Mesendoderm (in vitro differentiated cells): ENCODE results near the gene RCE1.

Experiments used
- DNase-seq: peaks from one replicate; pipeline ENCODE4 v3.0.0; 2013
- H2AK5ac ChIP-seq: 2 replicates; pipeline ENCODE4 v1.6.1; 2013; ENCODE audit warnings: low read length, inconsistent platforms
- H2BK120ac ChIP-seq: 2 replicates; pipeline ENCODE4 v1.6.1; 2013; ENCODE audit warnings: low read depth, mild to moderate bottlenecking, low read length, moderate library complexity, mixed read lengths
- H2BK15ac ChIP-seq: replicated peaks from 2 replicates; pipeline ENCODE4 v1.6.1; 2013; ENCODE audit warnings: low read depth, mild to moderate bottlenecking, moderate library complexity
- H2BK5ac ChIP-seq: 2 replicates; pipeline ENCODE4 v1.6.1; 2013; ENCODE audit warnings: low read length, inconsistent platforms
- H3K18ac ChIP-seq: 2 replicates; pipeline ENCODE4 v1.6.1; 2013; ENCODE audit warnings: mild to moderate bottlenecking, low read length, mixed read lengths
- H3K23ac ChIP-seq: one replicate; pipeline ENCODE4 v1.6.1; 2013; ENCODE audit warnings: low read length
- H3K27ac ChIP-seq: 2 replicates; pipeline ENCODE4 v1.5.1; 2013; ENCODE audit warnings: low read depth, mild to moderate bottlenecking, inconsistent platforms, low read length, moderate library complexity
- H3K27me3 ChIP-seq: 2 replicates; pipeline ENCODE4 v1.6.1; 2013; ENCODE audit warnings: low read length, control low read depth, mild to moderate bottlenecking, inconsistent platforms; ENCODE audit not compliant: insufficient read depth, poor library complexity
- H3K36me3 ChIP-seq: 2 replicates; pipeline ENCODE4 v1.6.1; 2013; ENCODE audit warnings: low read length, inconsistent platforms; ENCODE audit not compliant: control insufficient read depth, insufficient read depth
- H3K4ac ChIP-seq: one replicate; pipeline ENCODE4 v1.6.1; 2013; ENCODE audit warnings: low read depth, mild to moderate bottlenecking, low read length, moderate library complexity
- H3K4me1 ChIP-seq: 2 replicates; pipeline ENCODE4 v1.6.1; 2013; ENCODE audit warnings: low read depth, low read length, inconsistent platforms; ENCODE audit not compliant: control insufficient read depth
- H3K4me2 ChIP-seq: 2 replicates; pipeline ENCODE4 v1.6.1; 2013; ENCODE audit warnings: low read length
- H3K4me3 ChIP-seq: 2 replicates; pipeline ENCODE4 v1.5.1; 2013; ENCODE audit warnings: mild to moderate bottlenecking, low read length
- H3K56ac ChIP-seq: one replicate; pipeline ENCODE4 v1.6.1; 2013; ENCODE audit warnings: low read length
- H3K79me1 ChIP-seq: 2 replicates; pipeline ENCODE4 v1.6.1; 2013; ENCODE audit warnings: low read length, inconsistent platforms
- H3K79me2 ChIP-seq: 2 replicates; pipeline ENCODE4 v1.6.1; 2013; ENCODE audit warnings: mild to moderate bottlenecking, low read length; ENCODE audit not compliant: control insufficient read depth, insufficient read depth
- H3K9ac ChIP-seq: 2 replicates; pipeline ENCODE4 v1.6.1; 2013; ENCODE audit warnings: low read length, inconsistent platforms
- H4K5ac ChIP-seq: one replicate; pipeline ENCODE4 v1.6.1; 2013; ENCODE audit warnings: low read length
- H4K8ac ChIP-seq: one replicate; pipeline ENCODE4 v1.6.1; 2013; ENCODE audit warnings: low read depth, mild to moderate bottlenecking, control low read depth, low read length, moderate library complexity
- WGBS: extraction: QIAGEN DNeasy Blood & Tissue Kit; methylation state at CpG from one replicate; pipeline ENCODE4 v1.1.7; 2013; ENCODE audit warnings: low lambda C conversion rate, missing lambda C conversion rate; ENCODE audit not compliant: insufficient coverage; ENCODE audit errors: extremely low coverage; 5-methylcytosine and 5-hydroxymethylcytosine counted together

Gene RCE1

GRCh38 chr11:66814678-66815077 is 28.6 kb upstream of the RCE1 start:
- Histone ChIP-seq H3K79me1 (no peaks in the 10 kb centered on the region), H3K23ac (no peak overlapping the region), H3K27ac (no peak overlapping the region), H3K27me3 (no peaks in the 10 kb centered on the region), H3K4me1 (no peaks in the 10 kb centered on the region), H3K4me2 (no peak overlapping the region), H3K36me3 (no peaks in the 10 kb centered on the region), H3K9ac (no peak overlapping the region), H2BK120ac (no peak overlapping the region), H3K56ac (no peak overlapping the region), H3K4ac (no peak overlapping the region), H2BK5ac (no peak overlapping the region), H3K18ac (no peak overlapping the region), H3K79me2 (no peaks in the 10 kb centered on the region), H2BK15ac (no peak overlapping the region), H4K5ac (no peak overlapping the region), H2AK5ac (no peak overlapping the region), H4K8ac (no peak overlapping the region), H3K4me3 (no peak overlapping the region)
- DNase-seq, result no peak
- no CpG with 5 or more reads among the region's 5 CpGs for WGBS

GRCh38 chr11:66815646-66816045 is 27.6 kb upstream of the RCE1 start:
- H3K4me1 ChIP-seq, result no peaks in the 10 kb centered on the region
- no peak overlapping the region for H3K4me2 ChIP-seq
- no peaks in the 10 kb centered on the region for H3K79me1 ChIP-seq
- no peaks in the 10 kb centered on the region for H3K79me2 ChIP-seq
- H3K9ac ChIP-seq, result no peak overlapping the region
- no CpG with 5 or more reads among the region's 1 CpG for WGBS
- no peak overlapping the region for H3K18ac ChIP-seq
- no peak overlapping the region for H2BK5ac ChIP-seq
- H2BK120ac ChIP-seq, result no peak overlapping the region
- no peak overlapping the region for H2BK15ac ChIP-seq
- no peak overlapping the region for H3K4me3 ChIP-seq
- H3K36me3 ChIP-seq, result no peaks in the 10 kb centered on the region
- H3K4ac ChIP-seq, result no peak overlapping the region
- no peak overlapping the region for H3K56ac ChIP-seq
- DNase-seq, result no peak
- H4K8ac ChIP-seq, result no peak overlapping the region
- no peaks in the 10 kb centered on the region for H3K27me3 ChIP-seq
- no peak overlapping the region for H2AK5ac ChIP-seq
- H3K23ac ChIP-seq, result no peak overlapping the region
- H3K27ac ChIP-seq, result no peak overlapping the region
- no peak overlapping the region for H4K5ac ChIP-seq

- no peak overlapping the region for H3K56ac ChIP-seq
- H3K27me3 ChIP-seq, result no peaks in the 10 kb centered on the region
- no peak for DNase-seq
- H2BK5ac ChIP-seq, result no peak overlapping the region
- no peak overlapping the region for H2AK5ac ChIP-seq
- H3K27ac ChIP-seq, result peak overlapping the region; percentile 37
- no peak overlapping the region for H3K4me3 ChIP-seq
- H3K79me2 ChIP-seq, result no peaks in the 10 kb centered on the region
- no peak overlapping the region for H3K4ac ChIP-seq
- H2BK120ac ChIP-seq, result no peak overlapping the region
- H3K23ac ChIP-seq, result no peak overlapping the region
- no peak overlapping the region for H2BK15ac ChIP-seq
- H3K79me1 ChIP-seq, result no peaks in the 10 kb centered on the region
- H3K4me1 ChIP-seq, result no peaks in the 10 kb centered on the region
- H4K8ac ChIP-seq, result no peak overlapping the region
- WGBS, result no CpG with 5 or more reads among the region's 3 CpGs
- no peaks in the 10 kb centered on the region for H3K36me3 ChIP-seq
- no peak overlapping the region for H3K9ac ChIP-seq
- H3K18ac ChIP-seq, result no peak overlapping the region
- no peak overlapping the region for H4K5ac ChIP-seq
- no peak overlapping the region for H3K4me2 ChIP-seq
These were observed 24.8 kb upstream of the RCE1 start for GRCh38 chr11:66818231-66818955.

- no peak overlapping the region for H3K4me2 ChIP-seq
- H3K79me1 ChIP-seq, result no peaks in the 10 kb centered on the region
- no peak overlapping the region for H2AK5ac ChIP-seq
- no peaks in the 10 kb centered on the region for H3K79me2 ChIP-seq
- no peaks in the 10 kb centered on the region for H3K27me3 ChIP-seq
- H3K4ac ChIP-seq, result no peak overlapping the region
- no peak overlapping the region for H4K8ac ChIP-seq
- no peak overlapping the region for H2BK120ac ChIP-seq
- H2BK15ac ChIP-seq, result no peak overlapping the region
- H3K23ac ChIP-seq, result no peak overlapping the region
- WGBS, result no CpG with 5 or more reads among the region's 3 CpGs
- no peak overlapping the region for H2BK5ac ChIP-seq
- H3K27ac ChIP-seq, result no peak overlapping the region
- no peak overlapping the region for H4K5ac ChIP-seq
- H3K4me3 ChIP-seq, result no peak overlapping the region
- no peak for DNase-seq
- no peaks in the 10 kb centered on the region for H3K4me1 ChIP-seq
- no peak overlapping the region for H3K9ac ChIP-seq
- H3K36me3 ChIP-seq, result no peaks in the 10 kb centered on the region
- no peak overlapping the region for H3K56ac ChIP-seq
- no peak overlapping the region for H3K18ac ChIP-seq
These were observed 22.9 kb upstream of the RCE1 start for GRCh38 chr11:66820381-66820780.

GRCh38 chr11:66820901-66821300 is 22.3 kb upstream of the RCE1 start:
- H3K23ac ChIP-seq, result no peak overlapping the region
- no peak overlapping the region for H3K27ac ChIP-seq
- H2BK5ac ChIP-seq, result no peak overlapping the region
- no peak overlapping the region for H4K5ac ChIP-seq
- H3K4ac ChIP-seq, result no peak overlapping the region
- H2AK5ac ChIP-seq, result no peak overlapping the region
- no peak overlapping the region for H3K4me3 ChIP-seq
- no peaks in the 10 kb centered on the region for H3K27me3 ChIP-seq
- no peak overlapping the region for H3K9ac ChIP-seq
- no CpG with 5 or more reads among the region's 3 CpGs for WGBS
- H3K56ac ChIP-seq, result no peak overlapping the region
- no peaks in the 10 kb centered on the region for H3K4me1 ChIP-seq
- H3K4me2 ChIP-seq, result no peak overlapping the region
- no peaks in the 10 kb centered on the region for H3K79me1 ChIP-seq
- no peak overlapping the region for H4K8ac ChIP-seq
- no peak for DNase-seq
- no peak overlapping the region for H2BK120ac ChIP-seq
- H2BK15ac ChIP-seq, result no peak overlapping the region
- H3K18ac ChIP-seq, result no peak overlapping the region
- H3K79me2 ChIP-seq, result no peaks in the 10 kb centered on the region
- no peaks in the 10 kb centered on the region for H3K36me3 ChIP-seq

- no peak overlapping the region for H2BK15ac ChIP-seq
- H3K4me1 ChIP-seq, result no peaks in the 10 kb centered on the region
- no peaks in the 10 kb centered on the region for H3K79me1 ChIP-seq
- no peak overlapping the region for H3K27ac ChIP-seq
- H4K8ac ChIP-seq, result no peak overlapping the region
- H3K4ac ChIP-seq, result no peak overlapping the region
- H3K9ac ChIP-seq, result no peak overlapping the region
- no peak overlapping the region for H3K56ac ChIP-seq
- H3K27me3 ChIP-seq, result no peaks in the 10 kb centered on the region
- DNase-seq, result no peak
- H3K36me3 ChIP-seq, result no peaks in the 10 kb centered on the region
- H3K4me2 ChIP-seq, result no peak overlapping the region
- no peak overlapping the region for H3K18ac ChIP-seq
- no peak overlapping the region for H4K5ac ChIP-seq
- H3K23ac ChIP-seq, result no peak overlapping the region
- H2BK120ac ChIP-seq, result no peak overlapping the region
- WGBS, result no CpG with 5 or more reads among the region's 4 CpGs
- H3K4me3 ChIP-seq, result no peak overlapping the region
- H2BK5ac ChIP-seq, result no peak overlapping the region
- H2AK5ac ChIP-seq, result no peak overlapping the region
- H3K79me2 ChIP-seq, result no peaks in the 10 kb centered on the region
These were observed 19.5 kb upstream of the RCE1 start for GRCh38 chr11:66823700-66824099.
